ENCODE results near the gene NAT14. TPM values are rescaled to one million over a fixed set of nuclear protein-coding genes. Genes with fewer than 3 reads are reported as not detected.
A peak's percentile ranks its signal among the peaks of the same experiment; 100 is the strongest.

Gene NAT14
- total and polyA plus RNA-seq, 4 experiments from 2014 or later = 2.6 to 3.2 (median 2.9) TPM

DNA sequence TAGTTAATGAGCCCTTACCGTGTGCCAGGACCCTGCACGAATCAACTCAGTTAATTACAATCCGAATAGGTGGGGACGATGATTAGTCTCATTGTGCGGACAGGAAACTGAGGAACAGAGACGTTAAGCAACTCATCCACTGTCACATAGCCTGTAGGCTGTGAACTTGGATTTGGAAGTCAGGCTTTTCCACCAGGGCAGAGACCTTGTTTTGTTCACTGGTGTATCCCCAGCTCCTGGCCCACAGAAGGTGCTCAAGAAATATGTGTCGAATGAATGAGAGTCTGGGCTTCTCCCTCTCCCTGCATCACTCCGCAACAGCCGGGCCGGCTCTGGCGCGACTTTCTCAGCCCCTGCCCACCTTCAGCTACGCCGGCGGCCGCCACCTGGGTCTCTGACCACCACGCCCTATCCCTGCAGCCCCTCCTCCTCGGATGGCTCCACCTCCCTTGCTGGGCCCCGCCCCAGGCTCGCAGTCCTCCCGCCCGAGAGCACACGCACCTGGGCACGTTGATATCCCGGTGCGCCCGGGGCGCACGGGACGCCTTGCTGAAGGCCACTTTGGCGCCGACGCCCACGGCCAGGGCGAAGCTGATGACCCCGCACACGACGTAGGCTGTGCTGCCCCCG lies 43.2 kb upstream of the NAT14 start:
- H3K9me3 Mint-ChIP-seq = peaks cover 0 to 2% (median 0%) of the 10 kb centered on the region in 8 donors
- CTCF ChIA-PET (ENCODE audit: partially characterized antibody) = interaction anchor here (1.2 kb wide), 1 partner anchor 62 kb away, joined by 3 read pairs; no protein-coding TSS in a partner anchor
- H3K4me3 Mint-ChIP-seq = peak overlapping the region in 7 of 8 donors; percentile 35 to 78 (median 44)
- Histone ChIP-seq H3K36me3 (ENCODE audit: insufficient read depth, low read length) (no peaks in the 10 kb centered on the region), H3K4me3 (ENCODE audit: low read length in 2 of 2) (no peak overlapping the region), H3K9me3 (ENCODE audit: control insufficient read depth in 1 of 2, low read length in 2 of 2) (no peaks in the 10 kb centered on the region), H3K27ac (ENCODE audit: low read depth, low read length) (no peak overlapping the region), H3K4me1 (ENCODE audit: insufficient read depth, low read length) (peaks cover 20% of the 10 kb centered on the region), H3K27me3 (ENCODE audit: insufficient read depth, low read length) (peaks cover 54% of the 10 kb centered on the region)
- intact Hi-C loops (cut with micrococcal nuclease) = no loop called here
- peaks cover 16 to 30% (median 22%) of the 10 kb centered on the region in 4 donors for H3K4me1 Mint-ChIP-seq
- DNase-seq = no peak
- peak overlapping the region in 2 of 7 donors; percentile 3 to 19 for H3K27ac Mint-ChIP-seq
- H3K27me3 Mint-ChIP-seq = peaks cover 53 to 61% of the 10 kb centered on the region in 2 donors
- peaks cover 0 to 6% of the 10 kb centered on the region in 2 donors for H3K36me3 Mint-ChIP-seq
- POLR2A ChIA-PET (ENCODE audit: partially characterized antibody) = interaction anchor here (0.6 kb wide), 1 partner anchor 275 kb away, joined by 3 read pairs; no protein-coding TSS in a partner anchor

DNA sequence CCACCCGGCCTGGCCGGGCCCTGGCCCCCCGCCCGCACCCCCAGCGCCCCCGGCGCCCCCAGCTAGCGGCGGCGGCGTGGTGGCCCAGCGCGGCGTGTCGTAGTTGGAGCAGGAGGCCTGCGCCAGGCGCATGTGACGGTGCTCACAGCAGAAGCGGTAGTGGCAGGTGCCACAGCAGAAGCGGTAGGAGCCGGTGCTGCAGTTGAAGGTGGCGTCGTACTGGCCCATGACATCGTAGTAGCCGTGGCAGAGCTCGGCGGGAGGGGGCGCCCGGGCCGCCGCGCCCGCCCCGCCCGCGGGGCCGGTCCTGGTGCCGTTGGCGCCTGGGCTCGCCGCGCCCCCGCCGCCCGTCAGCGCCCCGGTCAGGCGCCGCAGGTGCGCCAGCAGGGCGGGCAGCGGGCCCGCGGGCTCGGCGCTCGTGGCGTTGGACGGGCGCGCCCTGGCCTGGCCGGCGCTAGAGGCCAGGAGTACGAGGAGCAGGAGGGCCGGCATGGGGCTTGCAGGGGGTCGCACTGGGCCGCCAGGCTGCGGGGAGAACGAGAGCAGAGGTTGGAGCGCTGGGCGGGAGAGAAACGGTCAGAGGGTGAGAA lies 42.5 kb upstream of the NAT14 start:
- peaks cover 16 to 30% (median 22%) of the 10 kb centered on the region in 4 donors for H3K4me1 Mint-ChIP-seq
- peaks cover 54% of the 10 kb centered on the region for H3K27me3 ChIP-seq (ENCODE audit: insufficient read depth, low read length)
- H3K4me3 ChIP-seq (ENCODE audit: low read length in 2 of 2) = no peak overlapping the region
- no peak overlapping the region for H3K27ac Mint-ChIP-seq
- H3K36me3 ChIP-seq (ENCODE audit: insufficient read depth, low read length) = no peaks in the 10 kb centered on the region
- POLR2A ChIA-PET (ENCODE audit: partially characterized antibody) = interaction anchor here (0.6 kb wide), 1 partner anchor 275 kb away, joined by 3 read pairs; no protein-coding TSS in a partner anchor
- CTCF ChIA-PET (ENCODE audit: partially characterized antibody) = interaction anchor here (1.2 kb wide), 1 partner anchor 61 kb away, joined by 3 read pairs; no protein-coding TSS in a partner anchor
- H3K4me3 Mint-ChIP-seq = peak overlapping the region in 3 of 8 donors; percentile 26 to 66 (median 63)
- no peaks in the 10 kb centered on the region for H3K9me3 ChIP-seq (ENCODE audit: control insufficient read depth in 1 of 2, low read length in 2 of 2)
- H3K27me3 Mint-ChIP-seq = peaks cover 48 to 54% of the 10 kb centered on the region in 2 donors
- DNase-seq = no peak
- H3K36me3 Mint-ChIP-seq = peaks cover 0 to 6% of the 10 kb centered on the region in 2 donors
- intact Hi-C loops (cut with micrococcal nuclease) = no loop called here
- H3K9me3 Mint-ChIP-seq = peaks cover 0 to 2% (median 0%) of the 10 kb centered on the region in 8 donors
- no peak overlapping the region for H3K27ac ChIP-seq (ENCODE audit: low read depth, low read length)
- H3K4me1 ChIP-seq (ENCODE audit: insufficient read depth, low read length) = peaks cover 20% of the 10 kb centered on the region

DNA sequence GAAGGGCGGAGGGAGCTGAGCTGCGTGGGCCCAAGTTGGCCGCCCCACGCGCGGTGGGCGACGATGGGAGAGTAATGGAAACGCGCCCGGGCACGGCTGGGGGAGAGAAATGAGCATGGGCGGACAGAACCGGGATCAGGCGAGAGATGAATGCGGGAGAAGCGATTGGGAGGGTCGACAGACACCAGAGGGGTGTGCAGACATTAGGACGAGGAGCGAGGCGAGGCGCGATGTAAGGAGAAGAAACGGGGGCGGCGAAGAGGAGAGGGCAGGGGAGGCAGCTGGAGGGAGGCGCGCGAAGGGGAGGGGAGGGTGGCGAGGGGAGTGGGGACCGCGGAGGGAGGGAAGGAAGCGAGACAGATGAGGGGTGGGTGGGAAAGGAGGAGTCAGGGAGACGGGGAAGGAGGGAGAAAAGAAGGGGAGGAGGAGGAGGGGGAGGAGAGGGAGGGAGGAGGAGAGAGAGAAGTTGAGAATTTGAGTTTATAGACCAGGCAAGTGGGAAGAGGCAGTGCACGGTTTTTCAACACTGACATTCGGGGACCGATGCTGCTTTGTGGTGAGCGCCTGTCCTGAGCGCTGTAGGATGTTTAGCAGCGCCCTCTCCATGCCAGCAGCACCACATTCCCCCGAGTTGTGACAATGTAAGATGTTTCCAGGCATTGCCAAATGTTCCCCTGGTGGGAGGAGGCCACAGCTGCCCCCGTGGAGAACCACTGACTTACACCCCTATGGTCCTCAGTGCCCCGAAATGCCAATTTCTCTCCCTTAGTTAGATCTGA lies 41.8 kb upstream of the NAT14 start, which contains the start of gene SHISA7:
TSS of gene SHISA7 (minus strand) at position 256 of the 779 bp plus-strand sequence. CDS start 437 bp downstream, outside the sequence.
- POLR2A ChIA-PET (ENCODE audit: partially characterized antibody) = no interaction called here
- Mint-ChIP-seq H3K4me3 (peak within 1 kb of the TSS in 6 of 8 donors; percentile 31 to 66 (median 52)), H3K27ac (no peak within 1 kb of the TSS), H3K36me3 (peaks cover 0 to 6% of the 10 kb centered on the region in 2 donors), H3K27me3 (peaks cover 46 to 53% of the 10 kb centered on the region in 2 donors), H3K4me1 (peaks cover 16 to 30% (median 22%) of the 10 kb centered on the region in 4 donors), H3K9me3 (peaks cover 0 to 2% (median 0%) of the 10 kb centered on the region in 8 donors)
- H3K27me3 ChIP-seq (ENCODE audit: insufficient read depth, low read length) = peaks cover 52% of the 10 kb centered on the region
- CTCF ChIA-PET (ENCODE audit: partially characterized antibody) = no interaction called here
- no peaks in the 10 kb centered on the region for H3K36me3 ChIP-seq (ENCODE audit: insufficient read depth, low read length)
- no peak within 1 kb of the TSS for H3K4me3 ChIP-seq (ENCODE audit: low read length in 2 of 2)
- peaks cover 20% of the 10 kb centered on the region for H3K4me1 ChIP-seq (ENCODE audit: insufficient read depth, low read length)
- H3K9me3 ChIP-seq (ENCODE audit: control insufficient read depth in 1 of 2, low read length in 2 of 2) = no peaks in the 10 kb centered on the region
- no peak within 1 kb of the TSS for H3K27ac ChIP-seq (ENCODE audit: low read depth, low read length)
- no peak for DNase-seq
- intact Hi-C loops (cut with micrococcal nuclease) = no loop called here

DNA sequence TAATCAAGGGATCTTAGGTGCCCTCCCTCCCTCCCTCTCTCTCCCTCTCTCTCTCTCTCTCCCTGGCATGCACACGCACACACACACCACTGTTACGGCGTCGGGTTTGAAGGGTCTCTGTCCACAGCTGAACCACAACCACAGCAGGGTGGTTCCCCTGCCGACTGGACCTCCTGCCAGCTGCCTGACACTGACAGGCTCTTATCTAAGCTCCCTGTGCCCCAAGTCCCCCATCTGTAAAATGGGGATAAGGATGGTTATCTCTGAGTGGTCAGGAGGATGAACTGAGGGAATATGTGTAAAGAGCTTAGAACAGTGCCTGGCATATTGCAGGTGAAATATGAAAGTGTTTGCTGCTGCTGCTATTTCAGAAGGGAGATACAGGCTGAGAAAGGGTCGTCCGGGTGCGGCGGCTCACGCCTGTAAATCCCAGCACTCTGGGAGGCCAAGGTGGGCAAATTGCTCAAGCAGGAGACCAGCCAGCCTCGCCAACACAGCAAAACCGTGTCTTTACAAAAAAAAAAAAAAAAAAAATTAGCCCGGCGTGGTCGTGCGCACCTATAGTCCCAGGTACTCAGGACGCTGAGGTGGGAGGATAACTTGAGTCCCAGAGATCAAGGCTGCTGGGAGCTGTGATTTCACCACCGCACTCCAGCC lies 41.0 kb upstream of the NAT14 start:
- H3K27me3 ChIP-seq (ENCODE audit: insufficient read depth, low read length) = peaks cover 45% of the 10 kb centered on the region
- no peak overlapping the region for H3K27ac ChIP-seq (ENCODE audit: low read depth, low read length)
- H3K36me3 ChIP-seq (ENCODE audit: insufficient read depth, low read length) = no peaks in the 10 kb centered on the region
- peaks cover 20% of the 10 kb centered on the region for H3K4me1 ChIP-seq (ENCODE audit: insufficient read depth, low read length)
- CTCF ChIA-PET (ENCODE audit: partially characterized antibody) = interaction anchor here (1.3 kb wide), 1 partner anchor 10 kb away, joined by 4 read pairs; no protein-coding TSS in a partner anchor
- POLR2A ChIA-PET (ENCODE audit: partially characterized antibody) = interaction anchor here (0.6 to 0.7 kb wide), 2 partner anchors 9 to 151 kb away, joined by 3 read pairs; no protein-coding TSS in a partner anchor
- Mint-ChIP-seq H3K36me3 (peaks cover 0 to 4% of the 10 kb centered on the region in 2 donors), H3K27ac (no peak overlapping the region), H3K9me3 (peaks cover 0 to 2% (median 0%) of the 10 kb centered on the region in 8 donors), H3K27me3 (peaks cover 44 to 48% of the 10 kb centered on the region in 2 donors), H3K4me1 (peaks cover 16 to 30% (median 22%) of the 10 kb centered on the region in 4 donors), H3K4me3 (peak overlapping the region in 1 of 8 donors; percentile 61)
- no peak for DNase-seq
- intact Hi-C loops (cut with micrococcal nuclease) = no loop called here
- H3K9me3 ChIP-seq (ENCODE audit: control insufficient read depth in 1 of 2, low read length in 2 of 2) = no peaks in the 10 kb centered on the region
- no peak overlapping the region for H3K4me3 ChIP-seq (ENCODE audit: low read length in 2 of 2)

GRCh38 chr19:55444646-55445045 lies 40.3 kb upstream of the NAT14 start:
- H3K36me3 ChIP-seq (ENCODE audit: insufficient read depth, low read length) = no peaks in the 10 kb centered on the region
- H3K4me3 Mint-ChIP-seq = no peak overlapping the region
- H3K27me3 ChIP-seq (ENCODE audit: insufficient read depth, low read length) = peaks cover 39% of the 10 kb centered on the region
- no peaks in the 10 kb centered on the region for H3K36me3 Mint-ChIP-seq
- DNase-seq = no peak
- peaks cover 20% of the 10 kb centered on the region for H3K4me1 ChIP-seq (ENCODE audit: insufficient read depth, low read length)
- H3K27ac Mint-ChIP-seq = peak overlapping the region in 1 of 7 donors; percentile 60
- no peak overlapping the region for H3K4me3 ChIP-seq (ENCODE audit: low read length in 2 of 2)
- H3K27me3 Mint-ChIP-seq = peaks cover 37 to 41% of the 10 kb centered on the region in 2 donors
- ChIA-PET POLR2A (ENCODE audit: partially characterized antibody) (interaction anchor here (0.7 kb wide), 1 partner anchor 152 kb away, joined by 3 read pairs; no protein-coding TSS in a partner anchor), CTCF (ENCODE audit: partially characterized antibody) (interaction anchor here (1.3 kb wide), 1 partner anchor 9 kb away, joined by 4 read pairs; no protein-coding TSS in a partner anchor)
- peaks cover 16 to 30% (median 22%) of the 10 kb centered on the region in 4 donors for H3K4me1 Mint-ChIP-seq
- H3K9me3 Mint-ChIP-seq = peaks cover 0 to 2% (median 0%) of the 10 kb centered on the region in 8 donors
- no peaks in the 10 kb centered on the region for H3K9me3 ChIP-seq (ENCODE audit: control insufficient read depth in 1 of 2, low read length in 2 of 2)
- intact Hi-C loops (cut with micrococcal nuclease) = no loop called here
- no peak overlapping the region for H3K27ac ChIP-seq (ENCODE audit: low read depth, low read length)

GRCh38 chr19:55446060-55446459 lies 38.9 kb upstream of the NAT14 start:
- peaks cover 12 to 21% (median 18%) of the 10 kb centered on the region in 4 donors for H3K4me1 Mint-ChIP-seq
- POLR2A ChIA-PET (ENCODE audit: partially characterized antibody) = no interaction called here
- H3K27ac Mint-ChIP-seq = no peak overlapping the region
- Histone ChIP-seq H3K4me1 (ENCODE audit: insufficient read depth, low read length) (peaks cover 11% of the 10 kb centered on the region), H3K36me3 (ENCODE audit: insufficient read depth, low read length) (no peaks in the 10 kb centered on the region), H3K27me3 (ENCODE audit: insufficient read depth, low read length) (peaks cover 28% of the 10 kb centered on the region), H3K4me3 (ENCODE audit: low read length in 2 of 2) (no peak overlapping the region), H3K9me3 (ENCODE audit: control insufficient read depth in 1 of 2, low read length in 2 of 2) (no peaks in the 10 kb centered on the region), H3K27ac (ENCODE audit: low read depth, low read length) (no peak overlapping the region)
- DNase-seq = no peak
- intact Hi-C loops (cut with micrococcal nuclease) = no loop called here
- H3K4me3 Mint-ChIP-seq = no peak overlapping the region
- peaks cover 0 to 2% (median 0%) of the 10 kb centered on the region in 8 donors for H3K9me3 Mint-ChIP-seq
- CTCF ChIA-PET (ENCODE audit: partially characterized antibody) = no interaction called here
- peaks cover 35 to 36% of the 10 kb centered on the region in 2 donors for H3K27me3 Mint-ChIP-seq
- no peaks in the 10 kb centered on the region for H3K36me3 Mint-ChIP-seq
